HG02885 (cell line): ENCODE data around the gene TBRG4.
A peak's percentile ranks its signal among the peaks of the same experiment; 100 is the strongest.

Source experiments
- ATAC-seq: cut with Tn5 transposase; IDR thresholded peaks from one replicate; pipeline ENCODE4 v1.9.1; 2021; ENCODE audit warnings: mild to moderate bottlenecking; ENCODE audit not compliant: unreplicated experiment, poor library complexity

TBRG4 gene

GRCh38 chr7:45146531-45147379, 35.3 kb upstream of the TBRG4 start:
- ATAC-seq = no peak

GRCh38 chr7:45145881-45146280, 34.4 kb upstream of the TBRG4 start:
- no peak for ATAC-seq

- no peak for ATAC-seq
Measured at GRCh38 chr7:45143616-45144015, 32.1 kb upstream of the TBRG4 start.

- ATAC-seq = no peak
Measured at GRCh38 chr7:45140827-45141226, 29.3 kb upstream of the TBRG4 start.

GRCh38 chr7:45138433-45139267, 27.2 kb upstream of the TBRG4 start:
- ATAC-seq = no peak

GRCh38 chr7:45136106-45137060, 24.9 kb upstream of the TBRG4 start:
- peak; percentile 62 for ATAC-seq

DNA sequence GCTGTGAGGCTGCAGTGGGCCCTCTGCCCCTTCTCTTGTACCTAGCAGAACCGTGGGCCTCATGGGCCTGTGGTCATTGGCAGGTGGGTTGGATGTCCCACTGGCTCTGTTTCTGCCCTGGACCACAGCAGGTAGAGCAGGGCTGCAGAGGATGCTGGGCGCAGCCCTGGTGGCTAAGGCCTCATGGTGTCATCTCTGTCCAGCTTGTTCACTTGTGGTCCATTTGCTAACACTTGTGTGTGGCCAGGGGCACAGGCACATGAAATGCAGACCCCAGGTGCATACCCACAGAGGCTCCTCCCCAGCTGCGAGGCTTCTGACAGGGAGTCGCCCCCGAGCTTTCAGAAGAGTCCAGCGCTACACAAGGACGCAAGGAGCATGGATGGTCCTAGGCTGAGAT, 22.4 kb upstream of the TBRG4 start:
- ATAC-seq = no peak

GRCh38 chr7:45133352-45133751, 21.9 kb upstream of the TBRG4 start:
- no peak for ATAC-seq

- ATAC-seq = no peak
Measured at GRCh38 chr7:45132708-45133320, 21.3 kb upstream of the TBRG4 start.

GRCh38 chr7:45131891-45132290, 20.4 kb upstream of the TBRG4 start:
- no peak for ATAC-seq

GRCh38 chr7:45130910-45131309, 19.4 kb upstream of the TBRG4 start:
- ATAC-seq = no peak

DNA sequence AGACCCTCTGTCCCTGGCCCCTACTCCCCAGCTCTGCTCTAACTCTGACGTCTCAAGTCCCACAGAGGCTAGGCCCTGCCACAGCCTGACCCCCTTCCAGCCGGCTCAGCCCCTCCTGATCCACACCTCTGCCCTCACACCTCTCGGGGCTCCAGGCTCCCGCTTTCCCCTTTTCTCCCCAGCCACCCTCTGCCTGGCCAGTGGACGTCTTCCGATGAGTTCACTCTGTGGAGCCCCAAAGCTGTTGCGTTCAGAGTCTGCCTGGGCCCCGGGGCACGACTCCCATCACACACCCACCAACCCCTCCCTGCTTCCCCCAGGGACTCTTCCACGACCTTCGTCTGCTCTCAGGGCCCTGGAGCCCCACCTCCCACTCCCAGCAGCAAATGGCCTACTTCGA, 18.4 kb upstream of the TBRG4 start:
- ATAC-seq = no peak

- no peak for ATAC-seq
Measured at GRCh38 chr7:45129181-45129800, 17.8 kb upstream of the TBRG4 start.

DNA sequence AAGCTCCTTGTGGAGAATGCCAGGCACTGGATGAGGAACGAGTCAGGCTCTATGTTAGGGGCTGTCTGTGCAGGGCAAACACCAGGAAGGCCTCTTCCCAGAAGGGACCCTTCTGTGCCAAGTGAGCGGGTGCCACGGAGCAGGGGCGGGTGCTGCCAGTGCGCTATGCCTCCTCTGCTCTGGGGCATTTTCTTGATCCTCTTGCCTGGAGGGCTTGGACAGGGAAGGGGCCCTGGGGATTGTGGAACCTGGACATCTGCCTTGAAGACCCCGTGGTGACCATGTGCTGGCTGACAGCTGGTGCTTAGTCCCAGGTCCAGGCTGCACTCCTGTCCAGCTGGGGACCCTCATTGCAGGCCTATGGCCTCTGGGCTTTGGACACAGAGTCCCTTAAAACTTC, 15.4 kb upstream of the TBRG4 start:
- no peak for ATAC-seq

GRCh38 chr7:45126201-45126600, 14.7 kb upstream of the TBRG4 start:
- ATAC-seq = no peak

DNA sequence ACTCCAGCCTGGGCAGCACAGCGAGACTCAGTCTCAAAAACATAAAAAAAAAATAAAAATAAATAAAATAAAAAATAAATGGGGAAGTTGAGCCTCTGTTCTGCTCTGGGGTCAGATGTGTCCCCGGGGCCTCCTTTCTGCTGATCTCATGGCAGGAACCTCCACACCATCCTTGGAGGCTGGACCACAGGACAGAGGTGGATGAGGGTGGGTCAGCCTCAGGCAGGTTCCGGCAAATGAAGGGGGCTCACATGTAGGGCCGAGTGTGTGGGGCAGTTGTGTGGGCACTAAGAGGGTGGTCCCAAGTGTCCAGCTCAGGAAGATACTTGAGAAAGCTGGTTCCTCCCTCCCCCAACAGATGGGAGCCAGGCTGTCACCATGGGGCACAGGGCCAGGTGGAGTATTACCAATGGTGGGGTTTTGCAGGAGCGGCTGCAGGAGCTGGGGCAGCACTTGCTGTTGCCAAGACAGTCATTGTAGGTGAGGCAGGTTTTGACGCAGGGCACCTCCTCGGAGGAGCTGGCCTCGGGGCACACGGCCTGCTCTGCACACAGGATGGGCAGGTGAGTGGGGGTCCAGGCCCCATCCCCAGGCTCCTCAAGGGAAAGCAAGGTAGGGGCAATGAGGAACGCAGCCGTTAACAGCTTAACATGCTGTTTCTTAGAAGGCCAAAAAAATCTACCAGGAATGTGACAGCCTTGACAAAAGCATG, 13.9 kb upstream of the TBRG4 start:
- ATAC-seq = no peak

- ATAC-seq = no peak
Measured at GRCh38 chr7:45123913-45124710, 12.6 kb upstream of the TBRG4 start.
